Left forelimb (tissue), 1 donor: ENCODE measurements around the gene PTPRT.

Experiments used
- DNase-seq: peaks from one replicate; pipeline ENCODE4 v3.0.0-alpha.2; 2018; ENCODE audit warnings: low spot score

PTPRT gene

DNA sequence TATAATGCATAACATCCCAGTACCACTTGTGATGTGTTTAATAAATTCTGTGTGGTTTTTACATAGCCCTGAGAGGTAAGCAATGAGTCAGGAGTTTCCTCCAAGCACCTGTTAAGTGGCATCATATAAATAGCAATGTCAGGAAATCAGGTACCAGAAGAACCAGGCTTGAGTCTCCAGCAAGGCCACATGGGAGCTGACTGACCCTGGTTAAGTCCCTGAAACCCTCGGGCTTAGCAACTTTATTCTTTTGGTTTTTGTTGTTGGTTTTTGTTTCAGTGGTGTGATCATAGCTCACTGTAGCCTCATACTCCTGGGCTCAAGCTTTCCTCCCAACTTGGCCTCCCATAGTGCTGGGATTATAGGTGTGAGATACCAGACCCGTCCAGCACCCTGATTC is 70.0 kb downstream of the PTPRT start:
- no peak for DNase-seq

DNA sequence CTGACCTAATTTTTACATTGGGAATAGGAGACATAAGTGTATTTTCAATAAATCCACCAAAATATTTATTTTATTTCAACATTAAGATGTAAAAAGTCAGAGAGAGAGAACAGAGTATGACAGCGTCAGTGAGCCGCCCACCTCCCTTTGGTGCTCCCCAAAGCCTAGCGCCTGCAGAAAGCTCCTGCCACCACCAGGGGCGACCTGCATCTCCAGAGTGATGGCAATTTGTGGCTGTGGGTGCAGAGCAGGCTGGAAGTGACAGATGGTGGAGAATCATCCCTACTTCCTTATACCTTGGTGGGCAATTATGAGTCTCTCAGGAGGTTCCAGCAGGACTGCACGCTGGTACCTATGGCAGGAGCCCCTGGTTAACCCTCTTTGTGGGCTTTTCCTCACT is 87.3 kb downstream of the PTPRT start:
- no peak for DNase-seq

DNA sequence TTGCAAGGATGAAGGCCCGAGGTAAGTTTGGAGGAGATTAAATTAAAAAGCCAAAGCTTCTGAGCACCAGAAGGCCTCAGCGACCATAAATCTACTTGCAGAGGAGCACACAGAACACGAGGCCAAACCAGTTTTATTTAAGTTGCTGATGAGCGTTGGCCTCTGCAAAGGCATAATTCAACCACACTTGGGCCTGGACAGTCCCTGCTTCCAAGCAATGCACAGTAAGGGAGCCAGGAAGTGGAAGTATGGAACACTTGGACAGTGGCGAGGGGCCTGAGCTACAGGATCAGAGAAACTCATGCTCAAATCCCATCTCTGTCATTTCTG is 92.8 kb downstream of the PTPRT start:
- DNase-seq: no peak

DNA sequence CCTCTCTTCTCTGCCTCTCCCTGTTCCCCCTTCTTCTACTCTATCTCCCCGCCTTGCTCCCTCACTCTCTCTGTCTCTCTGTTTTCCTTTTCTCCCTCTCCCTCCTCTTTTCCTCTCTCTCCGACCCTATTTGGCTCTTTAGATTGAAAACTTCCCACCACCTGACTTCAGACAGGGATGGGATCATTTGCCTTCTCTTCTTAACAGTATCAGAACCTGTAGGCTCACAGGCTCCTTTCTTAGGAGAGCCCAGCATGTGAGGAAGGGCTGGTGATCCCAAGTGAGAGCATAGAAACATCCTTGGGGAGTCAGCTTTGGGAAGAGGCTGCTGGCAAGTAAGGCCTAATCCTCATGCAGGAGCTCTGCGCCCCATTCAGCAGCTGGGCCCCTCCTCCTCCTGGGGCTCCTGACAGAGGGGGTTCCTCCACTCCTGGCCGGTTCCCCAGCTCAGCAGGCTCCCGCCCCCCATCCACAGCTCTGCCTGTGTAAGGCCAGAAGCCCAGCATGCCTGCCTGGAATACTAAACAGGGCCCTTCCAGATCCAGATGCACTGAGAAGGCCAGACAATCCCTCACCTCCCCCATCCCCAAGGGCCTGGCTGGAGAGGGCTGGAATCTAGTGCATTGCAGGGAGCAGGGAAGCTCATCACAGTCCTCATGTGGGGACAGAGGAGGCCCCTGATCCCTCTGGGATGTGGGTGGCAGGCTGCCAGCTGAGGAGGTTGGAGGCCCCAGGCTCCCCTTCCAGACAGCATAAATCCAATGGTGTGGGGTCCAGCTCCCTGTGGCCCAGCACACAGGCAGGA is 93.4 kb downstream of the PTPRT start:
- peak; percentile 75 for DNase-seq

DNA sequence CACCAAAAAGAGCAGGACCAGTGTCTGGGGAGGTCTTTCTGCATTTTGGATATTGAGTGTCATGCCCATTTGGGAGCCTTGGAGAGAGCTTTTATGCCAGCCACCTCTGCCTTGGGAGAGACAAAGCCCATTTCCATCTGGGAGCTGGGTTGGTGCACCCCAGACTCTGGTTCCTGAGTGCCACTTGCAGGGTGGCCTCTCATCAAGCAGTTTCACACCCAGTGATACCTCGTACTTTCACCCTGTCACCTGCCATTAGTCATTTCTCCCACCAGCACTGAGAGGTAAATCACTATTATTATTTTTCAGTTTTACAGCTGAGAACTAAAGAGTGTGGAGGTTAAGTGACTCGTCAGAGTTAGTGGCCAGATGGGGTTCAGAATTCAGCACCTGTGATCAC is 94.7 kb downstream of the PTPRT start:
- DNase-seq: no peak

DNA sequence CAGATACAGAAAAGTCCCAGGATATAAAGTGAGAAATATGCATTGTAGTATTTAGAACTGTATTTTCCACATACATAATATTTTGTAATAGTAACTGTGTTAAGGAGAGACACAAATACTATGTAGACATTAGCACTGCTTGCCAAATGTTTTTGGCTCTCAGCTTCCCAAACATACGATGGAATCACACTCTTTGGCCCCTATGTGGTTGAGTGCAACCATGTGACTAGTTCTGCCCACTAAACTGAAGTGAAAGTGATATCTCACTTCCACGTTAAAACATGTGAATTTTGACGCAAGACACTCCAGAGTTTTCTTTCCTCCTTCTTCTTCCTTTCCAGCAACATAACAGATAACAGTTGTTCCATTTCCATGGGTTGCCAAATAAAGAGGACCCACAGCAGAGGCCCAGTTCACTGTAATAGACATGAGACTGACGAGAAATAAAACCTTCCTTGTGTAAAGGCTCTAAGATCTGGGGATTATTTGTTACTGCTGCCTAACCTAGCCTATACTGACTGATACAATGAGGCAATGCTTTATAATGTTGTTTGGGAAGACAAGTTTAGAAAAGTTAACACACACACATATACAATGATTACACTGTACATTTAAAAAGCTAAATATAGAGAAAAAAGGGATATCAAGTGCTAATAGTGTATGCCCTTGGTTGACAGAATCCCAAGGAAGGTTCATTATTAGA is 97.2 kb downstream of the PTPRT start:
- DNase-seq: no peak

DNA sequence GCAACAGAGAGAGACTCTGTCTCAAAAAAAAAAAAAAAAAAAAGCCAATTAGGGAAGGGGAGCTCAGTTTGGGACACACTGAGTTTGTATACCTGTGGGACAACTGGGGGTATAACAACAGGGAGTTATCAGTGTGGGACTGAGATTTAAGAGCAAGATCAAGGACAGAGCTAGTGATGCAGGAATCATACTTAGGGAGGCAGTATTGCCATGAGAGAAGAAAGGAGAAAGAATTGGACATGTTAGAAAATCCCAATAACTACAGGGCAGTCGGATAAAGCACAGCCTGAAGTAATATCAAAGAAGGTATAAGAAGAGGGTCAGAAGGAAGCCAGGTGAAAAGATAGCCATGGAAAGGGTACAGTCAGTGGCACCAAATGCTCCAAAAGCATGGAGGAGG is 121.2 kb downstream of the PTPRT start:
- no peak for DNase-seq

DNA sequence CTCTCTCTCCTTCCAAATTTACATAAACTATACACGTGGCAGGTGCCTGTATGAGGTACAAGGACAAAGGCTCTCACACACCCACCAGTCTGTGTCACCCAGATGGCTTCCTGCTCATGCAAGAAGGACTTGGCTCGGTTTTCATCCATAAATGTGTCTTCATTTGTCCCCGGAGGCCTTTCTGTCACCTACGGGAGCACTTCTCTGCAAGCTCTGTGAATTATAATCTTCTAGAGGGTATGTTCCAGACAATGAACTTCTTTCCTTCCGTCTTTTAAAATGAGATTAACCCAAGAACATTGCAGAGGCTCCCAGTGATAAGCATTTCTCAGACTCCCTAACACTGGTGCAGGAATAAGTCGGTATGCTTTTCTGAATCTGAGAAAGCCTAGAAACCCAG is 123.6 kb downstream of the PTPRT start:
- DNase-seq: no peak

DNA sequence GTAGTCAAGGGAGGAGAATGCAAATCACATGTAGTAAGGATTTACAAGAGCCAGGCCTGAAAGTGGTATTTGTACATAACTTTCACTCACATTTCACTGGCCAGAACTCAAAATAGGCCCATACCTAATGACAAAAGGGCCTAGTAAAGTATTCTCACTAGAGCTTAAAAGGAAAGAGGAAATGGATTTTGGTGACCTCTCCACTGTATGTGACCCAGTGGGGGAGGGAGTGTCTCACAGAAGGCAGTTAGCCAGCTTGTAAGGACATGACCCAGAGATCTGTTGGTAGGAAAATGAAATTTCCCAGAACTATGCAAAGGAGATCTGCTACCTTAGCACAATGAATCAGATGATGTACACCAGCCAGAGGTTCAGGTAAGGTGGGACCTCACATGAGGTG is 124.4 kb downstream of the PTPRT start:
- no peak for DNase-seq

DNA sequence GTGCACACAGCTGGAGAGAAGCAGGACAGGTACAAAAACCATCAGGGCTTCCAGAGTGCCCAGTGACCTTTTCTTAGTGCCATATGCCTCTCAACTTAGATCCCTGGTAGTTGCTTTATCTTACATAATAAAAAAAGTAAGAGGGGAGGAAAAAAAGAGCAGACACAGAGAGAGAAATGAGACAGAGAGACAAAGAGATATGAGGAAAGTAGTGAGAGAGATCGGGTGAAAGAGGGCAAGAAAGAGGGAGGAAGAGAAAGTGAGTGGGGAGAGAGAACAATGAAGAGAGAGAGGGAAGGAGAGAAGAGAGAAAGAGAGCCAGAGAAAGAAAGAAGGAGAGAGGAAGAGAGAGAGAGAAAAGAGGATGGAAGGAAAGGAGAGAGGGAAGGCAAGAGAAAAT is 131.6 kb downstream of the PTPRT start:
- no peak for DNase-seq

DNA sequence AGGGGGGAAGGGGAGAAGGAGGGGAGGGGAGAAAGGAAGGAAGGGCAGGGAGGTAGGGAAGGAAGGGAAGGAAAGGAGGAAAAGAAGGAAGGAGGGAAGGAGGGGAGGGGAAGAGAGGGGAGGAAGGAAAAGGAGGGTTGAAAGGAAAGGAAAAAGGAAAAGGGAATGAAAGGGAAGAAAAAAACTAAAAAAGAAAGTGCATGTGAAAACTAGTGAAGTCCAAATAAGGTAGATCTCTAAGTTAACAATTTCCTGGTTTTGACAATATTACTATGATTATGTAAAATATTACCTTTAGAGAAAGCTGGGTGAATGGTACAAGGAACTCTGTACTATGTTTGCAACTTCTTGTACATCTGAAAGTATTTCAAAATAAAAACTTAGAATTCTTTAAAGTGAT is 132.4 kb downstream of the PTPRT start:
- no peak for DNase-seq

DNA sequence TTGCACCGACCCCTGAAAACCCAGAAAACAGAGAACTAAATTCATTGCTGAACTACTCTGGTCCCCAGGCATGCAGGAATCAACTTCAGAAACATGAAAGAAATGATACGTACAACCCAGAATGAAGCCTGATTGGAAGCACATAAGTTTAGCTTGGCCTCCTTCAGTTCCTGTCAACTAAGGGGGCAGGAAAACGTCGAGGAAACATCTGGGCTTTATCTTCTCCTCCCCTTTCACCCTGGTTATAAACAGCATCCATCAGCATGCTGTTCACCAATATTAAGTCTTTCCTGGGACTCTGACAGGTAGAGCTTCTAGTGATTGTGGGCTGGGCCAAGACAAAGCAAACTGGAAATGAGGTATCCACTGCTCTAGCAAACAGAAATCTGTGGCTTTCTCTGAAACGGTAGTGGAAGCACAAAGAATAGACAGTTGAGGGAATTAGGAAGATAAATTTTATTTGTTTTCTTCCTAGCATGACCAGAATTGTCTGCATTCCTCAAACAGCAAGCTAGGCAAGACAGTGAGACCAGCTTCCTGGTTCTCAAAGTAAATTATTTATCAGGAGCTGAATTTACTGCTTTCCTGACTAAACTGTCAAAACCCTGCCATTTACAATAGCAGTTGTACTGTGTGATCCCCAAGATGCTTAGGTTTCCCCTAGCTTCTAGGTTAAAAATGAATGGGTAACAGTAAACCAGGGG is 134.4 kb downstream of the PTPRT start:
- no peak for DNase-seq

DNA sequence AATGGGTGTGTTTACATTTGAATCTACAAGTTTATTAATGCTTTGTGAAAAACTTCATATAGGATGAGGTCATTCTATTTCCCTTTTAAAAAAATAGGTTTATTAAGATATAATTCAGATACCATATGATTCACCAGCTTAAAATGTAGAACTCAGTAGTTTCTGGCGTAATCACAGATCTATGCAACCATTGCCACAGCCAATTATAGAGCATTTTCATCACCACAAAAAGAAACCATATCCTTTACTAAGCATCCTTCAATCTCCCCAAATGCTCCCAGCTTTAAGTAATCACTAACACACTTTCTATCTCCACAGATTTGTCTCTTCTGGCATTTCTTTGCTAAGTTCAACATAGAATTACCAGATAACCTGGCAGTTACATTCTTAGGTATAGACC is 137.2 kb downstream of the PTPRT start:
- DNase-seq: no peak

DNA sequence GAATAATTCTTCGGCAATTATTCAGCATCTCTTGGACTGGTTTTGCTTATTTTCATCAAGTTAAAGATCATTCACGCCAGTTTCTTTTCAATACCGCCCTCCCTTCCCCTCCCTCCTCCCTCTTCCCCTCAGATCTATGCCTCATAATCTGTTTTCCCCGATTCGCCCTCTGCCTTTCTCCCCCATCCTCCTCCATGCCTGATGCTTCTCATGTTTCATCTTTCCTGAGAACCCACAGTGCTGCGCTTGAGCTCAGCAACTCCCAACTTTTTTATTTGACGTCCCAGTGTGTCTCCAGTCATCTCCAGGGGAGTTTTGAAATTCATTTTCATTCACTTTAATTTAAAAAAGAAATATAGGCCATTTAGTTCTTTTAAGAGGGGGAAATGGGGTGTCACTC is 142.7 kb downstream of the PTPRT start:
- no peak for DNase-seq

DNA sequence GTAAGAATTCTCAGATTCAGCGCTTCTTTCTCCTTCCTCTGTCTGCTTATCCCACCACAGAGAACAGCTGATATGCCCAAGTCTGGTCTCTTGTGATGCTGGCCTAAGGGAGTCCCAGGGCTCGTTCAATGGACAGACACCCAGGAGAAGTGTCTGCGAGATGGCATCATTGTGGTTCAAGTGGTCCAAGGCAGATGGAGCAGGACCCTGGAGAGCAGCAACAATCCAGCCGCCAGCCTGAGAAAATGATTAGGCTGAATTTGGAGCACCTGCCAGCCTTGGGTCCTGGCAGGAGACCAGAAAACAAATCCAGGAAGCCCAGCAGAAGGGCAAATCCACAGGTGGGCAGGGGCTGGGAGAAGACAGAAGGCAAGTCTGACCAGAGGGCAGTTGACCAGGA is 145.8 kb downstream of the PTPRT start:
- DNase-seq: no peak

DNA sequence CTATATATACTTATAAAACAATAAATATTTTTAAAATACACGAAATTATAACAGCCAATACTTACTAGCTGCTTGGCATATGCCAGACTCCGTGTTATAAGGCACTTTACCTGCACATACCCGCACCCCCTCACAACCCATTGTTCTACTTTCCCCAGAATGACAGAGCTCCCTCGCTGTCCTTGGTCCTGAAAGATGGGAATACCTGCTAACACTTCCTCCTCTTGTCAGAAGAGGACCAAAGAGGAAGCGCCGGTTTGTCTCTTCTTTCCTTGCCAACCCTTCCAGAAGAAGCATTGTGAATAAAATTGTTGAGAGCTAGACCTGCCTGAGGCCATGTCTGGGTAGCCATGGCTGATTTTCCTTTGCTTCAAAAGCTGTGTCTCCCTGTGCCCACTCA is 149.3 kb downstream of the PTPRT start:
- no peak for DNase-seq

DNA sequence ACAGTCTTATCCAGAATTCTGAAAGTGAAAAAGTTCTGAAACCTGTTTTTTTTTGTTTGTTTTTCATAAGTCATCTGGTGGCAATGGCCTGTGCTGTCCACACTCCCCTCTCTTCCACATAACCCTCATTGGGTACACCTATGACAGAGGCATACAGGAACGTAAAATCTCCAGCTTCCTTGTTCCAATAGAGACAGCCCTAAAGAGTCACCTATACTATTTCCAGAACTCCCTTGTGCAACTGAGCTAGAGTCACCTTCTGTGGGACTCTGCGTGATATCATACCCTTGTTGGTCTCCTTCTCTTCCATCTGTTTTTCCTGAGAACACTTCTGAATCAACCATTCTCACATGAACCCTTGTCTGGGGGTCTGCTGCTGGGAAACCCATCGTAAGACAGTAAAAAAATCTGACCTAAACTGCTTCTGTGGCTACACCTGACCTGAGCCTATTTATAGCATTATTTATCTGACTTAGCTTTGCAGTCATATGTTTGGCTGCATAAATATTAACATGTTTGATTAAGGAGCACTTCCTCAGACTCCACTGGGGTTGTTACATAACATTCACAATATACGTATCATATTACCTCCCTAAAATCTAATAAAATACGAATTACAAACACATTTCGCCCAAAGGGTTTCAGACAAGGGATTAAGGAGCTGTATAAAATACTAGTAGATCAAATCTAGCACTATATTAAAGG is 151.9 kb downstream of the PTPRT start:
- no peak for DNase-seq

DNA sequence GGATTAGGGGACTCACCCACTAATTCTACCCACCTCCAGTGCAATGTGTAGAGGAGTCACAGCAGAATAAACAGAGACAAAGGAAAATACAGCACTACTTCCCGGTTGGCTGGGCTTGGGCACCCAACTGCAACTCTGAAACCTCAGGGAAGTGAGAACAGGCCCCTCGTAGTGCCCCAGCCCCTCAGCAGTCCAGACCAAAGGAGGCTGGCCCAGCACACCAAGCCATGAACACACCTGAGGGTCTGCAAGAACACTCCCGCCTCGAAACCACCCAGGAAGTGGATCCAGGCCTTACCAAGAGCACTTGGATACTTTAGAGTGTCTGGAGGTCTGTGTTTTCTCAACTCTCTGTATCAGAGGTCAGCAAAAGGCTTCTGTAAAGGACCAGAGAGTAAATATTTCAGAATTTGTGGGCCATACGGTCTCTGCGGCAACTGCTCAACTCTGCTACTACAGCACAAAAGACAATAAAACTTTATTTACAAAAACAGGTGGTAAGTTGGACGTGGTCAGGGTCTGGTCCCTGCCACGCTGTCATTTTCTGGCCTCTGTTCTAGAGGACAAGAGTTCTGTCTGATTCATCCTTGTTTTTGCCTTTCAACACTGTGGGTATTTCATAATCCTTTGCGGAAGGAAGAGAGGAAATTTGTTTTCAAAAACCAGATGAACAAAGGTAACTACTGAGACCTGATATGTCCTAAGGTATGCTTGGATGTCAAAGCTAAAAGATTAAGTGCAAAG is 154.6 kb downstream of the PTPRT start:
- DNase-seq: no peak

DNA sequence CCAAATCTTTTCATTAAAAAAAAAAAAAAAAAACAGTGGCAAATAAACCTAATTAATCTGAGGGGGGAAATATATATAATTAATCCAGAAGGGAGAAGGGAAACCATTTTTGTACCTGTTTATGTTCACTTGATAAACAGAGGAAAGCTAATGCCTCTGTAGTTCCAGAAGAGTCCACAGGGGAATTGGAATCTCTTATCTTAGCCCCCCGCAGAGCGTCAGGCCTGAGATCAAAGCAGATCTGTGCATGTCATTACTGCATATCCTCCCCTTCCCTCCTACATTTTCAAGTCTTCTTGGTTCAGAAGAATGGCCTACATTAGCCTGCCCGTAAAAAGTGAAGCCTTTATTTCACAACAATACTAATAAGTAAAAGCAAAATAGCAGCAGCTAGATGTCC is 157.2 kb downstream of the PTPRT start:
- DNase-seq: no peak

DNA sequence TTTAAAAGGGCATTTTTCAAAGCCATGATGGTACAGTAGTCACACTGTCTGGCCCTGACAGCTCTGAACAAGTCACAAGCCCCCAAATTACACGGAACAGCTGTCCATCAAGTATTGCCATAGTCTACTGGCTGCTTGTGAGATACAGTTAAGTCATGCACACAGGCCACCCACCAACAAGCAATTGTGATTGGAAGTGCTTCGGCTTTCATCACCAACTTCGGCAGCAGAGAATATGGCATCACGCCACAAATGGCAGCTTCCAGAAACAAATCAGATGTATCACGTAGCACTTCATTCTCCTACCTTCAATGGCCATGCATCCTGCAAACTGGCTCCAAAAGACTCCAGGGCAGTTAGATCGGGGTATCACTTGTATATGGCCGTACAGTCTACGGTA is 160.5 kb downstream of the PTPRT start:
- DNase-seq: no peak

DNA sequence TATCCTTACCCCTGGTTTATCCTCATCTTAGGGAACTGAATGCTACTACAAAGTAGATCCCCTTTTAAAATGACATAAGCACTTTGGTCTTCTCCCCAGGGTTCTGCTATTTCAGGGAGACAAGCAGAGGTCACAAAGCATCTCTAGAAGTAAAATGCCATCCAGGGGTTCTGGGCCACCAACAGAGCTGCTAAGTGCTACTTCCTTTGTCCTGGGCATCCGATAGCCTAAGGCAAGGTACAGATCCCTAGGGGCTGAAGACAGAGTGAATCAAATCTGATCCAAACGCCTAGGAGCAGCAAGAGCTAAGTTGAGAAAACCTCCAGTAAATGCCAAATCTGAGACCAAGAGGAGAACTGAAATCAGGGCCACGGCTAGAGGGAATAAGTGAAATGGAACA is 161.2 kb downstream of the PTPRT start:
- no peak for DNase-seq

DNA sequence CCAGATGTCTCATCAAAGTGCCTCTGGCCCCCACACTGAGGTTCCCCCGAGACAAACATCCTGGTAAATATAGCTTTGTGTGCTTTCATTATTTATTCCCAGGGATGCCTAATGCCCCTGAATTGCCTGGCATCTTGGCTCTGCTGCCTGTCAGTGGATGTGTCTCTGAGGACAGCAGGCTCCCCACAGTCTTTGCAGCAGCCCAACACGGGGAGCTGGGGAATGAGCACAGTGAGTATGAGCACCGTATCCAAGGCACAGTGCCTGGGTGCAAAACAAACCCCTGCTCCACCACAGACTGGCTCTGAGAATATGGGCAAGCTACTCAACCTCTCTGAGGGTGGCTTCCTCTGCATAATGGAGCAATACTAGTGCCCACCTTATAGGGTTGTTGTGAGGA is 165.9 kb downstream of the PTPRT start:
- no peak for DNase-seq
